GM12878 (cell line): ENCODE results near the gene NEDD8. TPM values are rescaled to one million over a fixed set of nuclear protein-coding genes. Genes with fewer than 3 reads are reported as not detected.

Source experiments
- EP300 ChIP-seq, 2 experiments: fragments of 150-350 bp in 1 of 2; IDR thresholded peaks; 2 replicates each; pipeline ENCODE4 v1.6.1; 2011 to 2012; ENCODE audit warnings: low read depth in 2 of 2, low read length in 2 of 2, borderline replicate concordance in 1 of 2, improper control_type of control experiment in 1 of 2, inconsistent platforms in 1 of 2; ENCODE audit not compliant: control insufficient read depth in 1 of 2
- MTA3 ChIP-seq: IDR thresholded peaks from 2 replicates; pipeline ENCODE4 v1.6.1; 2012; ENCODE audit warnings: low read length, inconsistent platforms, borderline replicate concordance
- NR2C2 ChIP-seq: IDR thresholded peaks from 2 replicates; pipeline ENCODE4 v1.6.1; 2011; ENCODE audit warnings: borderline replicate concordance, low read depth; ENCODE audit not compliant: control insufficient read depth, insufficient read length
- PML ChIP-seq: IDR thresholded peaks from 2 replicates; pipeline ENCODE4 v1.6.1; 2012; ENCODE audit warnings: low read length, inconsistent platforms
- POLR2AphosphoS5 ChIP-seq: IDR thresholded peaks from 2 replicates; pipeline ENCODE4 v1.6.1; 2011; ENCODE audit warnings: mild to moderate bottlenecking, low read length, inconsistent platforms
- RB1 ChIP-seq: fragments of 450-650 bp; formaldehyde crosslinking; IDR thresholded peaks from 2 replicates; pipeline ENCODE4 v1.6.1; 2017; ENCODE audit warnings: mild to moderate bottlenecking, borderline replicate concordance
- RELA ChIP-seq: fragments of 450-650 bp; IDR thresholded peaks from 2 replicates; pipeline ENCODE4 v1.8.0; 2014; ENCODE audit warnings: borderline replicate concordance; ENCODE audit not compliant: partially characterized antibody
- RUNX3 ChIP-seq: IDR thresholded peaks from 2 replicates; pipeline ENCODE4 v1.6.1; 2012; ENCODE audit warnings: low read length, inconsistent platforms
- SUPT20H ChIP-seq: IDR thresholded peaks from 2 replicates; pipeline ENCODE4 v1.6.1; 2011; ENCODE audit warnings: low read depth, mild to moderate bottlenecking, low read length, moderate library complexity, borderline replicate concordance; ENCODE audit not compliant: control insufficient read depth
- TCF3 ChIP-seq: IDR thresholded peaks from 2 replicates; pipeline ENCODE4 v1.6.1; 2012; ENCODE audit warnings: low read depth, mild to moderate bottlenecking, low read length, borderline replicate concordance; ENCODE audit not compliant: insufficient read depth
- polyA plus RNA-seq, 11 experiments: library from polyadenylated mRNA; depleted of rRNA in 4 of 11; unstranded in 6 of 11; stranded (reverse) in 5 of 11; fragments of >200 nt; fragmentation: Nextera tagmentation in 4 of 11; fragmentation: Illumina TruSeq in 1 of 11; extraction: Ambion mirVana in 4 of 11; extraction: Trizol in 1 of 11; gene quantifications; 1 replicate in 1 of 11; 2 replicates in 10 of 11; pipeline versions ENCODE4 v1.2.1 to v1.2.3, GENCODE V29; 2011 to 2016; ENCODE audit warnings: inconsistent platforms in 2 of 11, missing spikeins in 2 of 11, low read depth in 1 of 11
- total RNA-seq, 4 experiments: library from RNA; depleted of rRNA in 3 of 4; stranded (reverse); fragments of >200 nt in 3 of 4; fragmentation: Illumina TruSeq in 1 of 4; extraction: Trizol in 1 of 4; gene quantifications; 2 replicates each; pipeline versions ENCODE4 v1.2.1 to v1.2.3, GENCODE V29; 2013 to 2021
- TF ChIP-seq, protein P1 (sequence below): fragments of 450-650 bp; formaldehyde crosslinking; IDR thresholded peaks from 2 replicates; pipeline ENCODE4 v1.4.0; 2020; ENCODE audit warnings: mild to moderate bottlenecking, moderate library complexity
- TF ChIP-seq, protein P2 (sequence below): fragments of 450-650 bp; IDR thresholded peaks from 2 replicates; pipeline ENCODE4 v1.6.1; 2016; ENCODE audit warnings: mild to moderate bottlenecking
- TF ChIP-seq, protein P3 (sequence below): fragments of 450-650 bp; IDR thresholded peaks from 2 replicates; pipeline ENCODE4 v1.6.1; 2018; ENCODE audit warnings: borderline replicate concordance, mild to moderate bottlenecking; ENCODE audit not compliant: partially characterized antibody
- TF ChIP-seq, protein P4 (sequence below): IDR thresholded peaks from 2 replicates; pipeline ENCODE4 v1.6.1; 2012; ENCODE audit warnings: mild to moderate bottlenecking, low read depth, low read length
- TF ChIP-seq, protein P5 (sequence below): IDR thresholded peaks from 2 replicates; pipeline ENCODE4 v1.6.1; 2011; ENCODE audit warnings: mild to moderate bottlenecking, low read depth, low read length, moderate library complexity; ENCODE audit not compliant: insufficient replicate concordance

Gene NEDD8
- total and polyA plus RNA-seq, 10 of the 15 experiments (the other 5 are each of a cell fraction or from before 2014, with no cell fraction given): 164 to 991 (median 300) TPM

DNA sequence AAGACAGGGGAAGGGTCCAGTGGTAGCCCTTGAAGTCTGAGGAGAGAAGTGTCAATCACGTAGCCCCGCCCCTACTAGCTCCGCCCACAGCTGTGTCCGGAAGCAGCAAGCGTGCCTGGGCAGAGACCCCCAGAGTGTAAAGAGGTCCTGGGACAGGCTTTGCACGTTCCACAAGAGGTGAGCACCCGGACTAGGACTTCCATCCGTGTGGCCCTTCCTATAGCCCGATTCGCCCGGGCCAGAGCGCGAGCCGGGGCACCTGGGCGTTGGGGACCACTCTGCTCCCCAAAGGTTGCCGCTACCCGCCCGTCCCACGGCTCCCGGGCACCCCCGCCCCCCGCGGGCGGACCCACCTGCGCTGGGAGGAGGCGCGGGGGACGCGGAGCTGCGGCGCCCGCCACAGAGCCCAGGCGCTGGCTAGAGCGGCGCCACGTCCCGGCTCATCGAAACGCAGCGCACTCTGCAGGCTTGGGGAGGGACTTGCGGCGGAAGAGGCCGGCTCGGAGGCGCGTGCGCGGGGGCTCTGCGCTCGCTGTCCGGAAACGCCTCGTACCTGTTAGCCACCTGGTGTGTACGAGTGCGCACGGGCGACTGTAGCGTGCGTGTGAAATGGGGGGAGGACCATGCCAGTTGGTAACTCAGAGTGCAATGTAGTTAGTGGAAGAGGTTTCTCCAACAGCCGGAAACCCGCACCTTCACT lies 39.1 kb upstream of the NEDD8 start, which contains the start of gene RABGGTA (continued):
- TF ChIP-seq, protein P1, sequence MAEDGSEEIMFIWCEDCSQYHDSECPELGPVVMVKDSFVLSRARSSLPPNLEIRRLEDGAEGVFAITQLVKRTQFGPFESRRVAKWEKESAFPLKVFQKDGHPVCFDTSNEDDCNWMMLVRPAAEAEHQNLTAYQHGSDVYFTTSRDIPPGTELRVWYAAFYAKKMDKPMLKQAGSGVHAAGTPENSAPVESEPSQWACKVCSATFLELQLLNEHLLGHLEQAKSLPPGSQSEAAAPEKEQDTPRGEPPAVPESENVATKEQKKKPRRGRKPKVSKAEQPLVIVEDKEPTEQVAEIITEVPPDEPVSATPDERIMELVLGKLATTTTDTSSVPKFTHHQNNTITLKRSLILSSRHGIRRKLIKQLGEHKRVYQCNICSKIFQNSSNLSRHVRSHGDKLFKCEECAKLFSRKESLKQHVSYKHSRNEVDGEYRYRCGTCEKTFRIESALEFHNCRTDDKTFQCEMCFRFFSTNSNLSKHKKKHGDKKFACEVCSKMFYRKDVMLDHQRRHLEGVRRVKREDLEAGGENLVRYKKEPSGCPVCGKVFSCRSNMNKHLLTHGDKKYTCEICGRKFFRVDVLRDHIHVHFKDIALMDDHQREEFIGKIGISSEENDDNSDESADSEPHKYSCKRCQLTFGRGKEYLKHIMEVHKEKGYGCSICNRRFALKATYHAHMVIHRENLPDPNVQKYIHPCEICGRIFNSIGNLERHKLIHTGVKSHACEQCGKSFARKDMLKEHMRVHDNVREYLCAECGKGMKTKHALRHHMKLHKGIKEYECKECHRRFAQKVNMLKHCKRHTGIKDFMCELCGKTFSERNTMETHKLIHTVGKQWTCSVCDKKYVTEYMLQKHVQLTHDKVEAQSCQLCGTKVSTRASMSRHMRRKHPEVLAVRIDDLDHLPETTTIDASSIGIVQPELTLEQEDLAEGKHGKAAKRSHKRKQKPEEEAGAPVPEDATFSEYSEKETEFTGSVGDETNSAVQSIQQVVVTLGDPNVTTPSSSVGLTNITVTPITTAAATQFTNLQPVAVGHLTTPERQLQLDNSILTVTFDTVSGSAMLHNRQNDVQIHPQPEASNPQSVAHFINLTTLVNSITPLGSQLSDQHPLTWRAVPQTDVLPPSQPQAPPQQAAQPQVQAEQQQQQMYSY (CRISPR knock-in tag): no peak
- TF ChIP-seq POLR2AphosphoS5: peak; percentile 87
- peak; percentile 77 for TF ChIP-seq RELA
- peak; percentile 87 for TF ChIP-seq PML
- TF ChIP-seq, protein P2, sequence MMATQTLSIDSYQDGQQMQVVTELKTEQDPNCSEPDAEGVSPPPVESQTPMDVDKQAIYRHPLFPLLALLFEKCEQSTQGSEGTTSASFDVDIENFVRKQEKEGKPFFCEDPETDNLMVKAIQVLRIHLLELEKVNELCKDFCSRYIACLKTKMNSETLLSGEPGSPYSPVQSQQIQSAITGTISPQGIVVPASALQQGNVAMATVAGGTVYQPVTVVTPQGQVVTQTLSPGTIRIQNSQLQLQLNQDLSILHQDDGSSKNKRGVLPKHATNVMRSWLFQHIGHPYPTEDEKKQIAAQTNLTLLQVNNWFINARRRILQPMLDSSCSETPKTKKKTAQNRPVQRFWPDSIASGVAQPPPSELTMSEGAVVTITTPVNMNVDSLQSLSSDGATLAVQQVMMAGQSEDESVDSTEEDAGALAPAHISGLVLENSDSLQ: peak; percentile 98
- no peak for TF ChIP-seq NR2C2
- TF ChIP-seq, protein P3, sequence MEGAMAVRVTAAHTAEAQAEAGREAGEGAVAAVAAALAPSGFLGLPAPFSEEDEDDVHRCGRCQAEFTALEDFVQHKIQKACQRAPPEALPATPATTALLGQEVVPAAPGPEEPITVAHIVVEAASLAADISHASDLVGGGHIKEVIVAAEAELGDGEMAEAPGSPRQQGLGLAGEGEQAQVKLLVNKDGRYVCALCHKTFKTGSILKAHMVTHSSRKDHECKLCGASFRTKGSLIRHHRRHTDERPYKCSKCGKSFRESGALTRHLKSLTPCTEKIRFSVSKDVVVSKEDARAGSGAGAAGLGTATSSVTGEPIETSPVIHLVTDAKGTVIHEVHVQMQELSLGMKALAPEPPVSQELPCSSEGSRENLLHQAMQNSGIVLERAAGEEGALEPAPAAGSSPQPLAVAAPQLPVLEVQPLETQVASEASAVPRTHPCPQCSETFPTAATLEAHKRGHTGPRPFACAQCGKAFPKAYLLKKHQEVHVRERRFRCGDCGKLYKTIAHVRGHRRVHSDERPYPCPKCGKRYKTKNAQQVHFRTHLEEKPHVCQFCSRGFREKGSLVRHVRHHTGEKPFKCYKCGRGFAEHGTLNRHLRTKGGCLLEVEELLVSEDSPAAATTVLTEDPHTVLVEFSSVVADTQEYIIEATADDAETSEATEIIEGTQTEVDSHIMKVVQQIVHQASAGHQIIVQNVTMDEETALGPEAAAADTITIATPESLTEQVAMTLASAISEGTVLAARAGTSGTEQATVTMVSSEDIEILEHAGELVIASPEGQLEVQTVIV: no peak
- TF ChIP-seq, protein P4, sequence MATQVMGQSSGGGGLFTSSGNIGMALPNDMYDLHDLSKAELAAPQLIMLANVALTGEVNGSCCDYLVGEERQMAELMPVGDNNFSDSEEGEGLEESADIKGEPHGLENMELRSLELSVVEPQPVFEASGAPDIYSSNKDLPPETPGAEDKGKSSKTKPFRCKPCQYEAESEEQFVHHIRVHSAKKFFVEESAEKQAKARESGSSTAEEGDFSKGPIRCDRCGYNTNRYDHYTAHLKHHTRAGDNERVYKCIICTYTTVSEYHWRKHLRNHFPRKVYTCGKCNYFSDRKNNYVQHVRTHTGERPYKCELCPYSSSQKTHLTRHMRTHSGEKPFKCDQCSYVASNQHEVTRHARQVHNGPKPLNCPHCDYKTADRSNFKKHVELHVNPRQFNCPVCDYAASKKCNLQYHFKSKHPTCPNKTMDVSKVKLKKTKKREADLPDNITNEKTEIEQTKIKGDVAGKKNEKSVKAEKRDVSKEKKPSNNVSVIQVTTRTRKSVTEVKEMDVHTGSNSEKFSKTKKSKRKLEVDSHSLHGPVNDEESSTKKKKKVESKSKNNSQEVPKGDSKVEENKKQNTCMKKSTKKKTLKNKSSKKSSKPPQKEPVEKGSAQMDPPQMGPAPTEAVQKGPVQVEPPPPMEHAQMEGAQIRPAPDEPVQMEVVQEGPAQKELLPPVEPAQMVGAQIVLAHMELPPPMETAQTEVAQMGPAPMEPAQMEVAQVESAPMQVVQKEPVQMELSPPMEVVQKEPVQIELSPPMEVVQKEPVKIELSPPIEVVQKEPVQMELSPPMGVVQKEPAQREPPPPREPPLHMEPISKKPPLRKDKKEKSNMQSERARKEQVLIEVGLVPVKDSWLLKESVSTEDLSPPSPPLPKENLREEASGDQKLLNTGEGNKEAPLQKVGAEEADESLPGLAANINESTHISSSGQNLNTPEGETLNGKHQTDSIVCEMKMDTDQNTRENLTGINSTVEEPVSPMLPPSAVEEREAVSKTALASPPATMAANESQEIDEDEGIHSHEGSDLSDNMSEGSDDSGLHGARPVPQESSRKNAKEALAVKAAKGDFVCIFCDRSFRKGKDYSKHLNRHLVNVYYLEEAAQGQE: 0 out of 2 replicates have a peak, but pooled peaks have one; percentile 30
- TF ChIP-seq MTA3: no peak
- TF ChIP-seq SUPT20H: no peak
- peak; percentile 68; the same call in 1 of the 2 replicates for TF ChIP-seq RUNX3
- TF ChIP-seq TCF3: peak; percentile 90
- peak; percentile 91; the same call in 1 of the 2 replicates for TF ChIP-seq RB1
- TF ChIP-seq, protein P5, sequence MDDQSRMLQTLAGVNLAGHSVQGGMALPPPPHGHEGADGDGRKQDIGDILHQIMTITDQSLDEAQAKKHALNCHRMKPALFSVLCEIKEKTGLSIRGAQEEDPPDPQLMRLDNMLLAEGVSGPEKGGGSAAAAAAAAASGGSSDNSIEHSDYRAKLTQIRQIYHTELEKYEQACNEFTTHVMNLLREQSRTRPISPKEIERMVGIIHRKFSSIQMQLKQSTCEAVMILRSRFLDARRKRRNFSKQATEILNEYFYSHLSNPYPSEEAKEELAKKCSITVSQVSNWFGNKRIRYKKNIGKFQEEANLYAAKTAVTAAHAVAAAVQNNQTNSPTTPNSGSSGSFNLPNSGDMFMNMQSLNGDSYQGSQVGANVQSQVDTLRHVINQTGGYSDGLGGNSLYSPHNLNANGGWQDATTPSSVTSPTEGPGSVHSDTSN: peak; percentile 94
- no peak for TF ChIP-seq EP300 (IDR thresholded peaks at IDR 0.05; ENCODE audit: borderline replicate concordance in 1 of 2, control insufficient read depth in 1 of 2, low read depth in 2 of 2, low read length in 2 of 2)
